PC-3 (cell line): ENCODE results near the gene MED22.

Experiments used
- EZH2 ChIP-seq: fragments of 300-600 bp; sonication (generic); IDR thresholded peaks from one replicate; pipeline ENCODE4 v1.6.1; 2017; ENCODE audit warnings: antibody characterized with exemption, mild to moderate bottlenecking, low read length; ENCODE audit not compliant: unreplicated experiment
- EZH2phosphoT487 ChIP-seq: fragments of 300-600 bp; sonication (generic); IDR thresholded peaks from 2 replicates; pipeline ENCODE4 v1.6.1; 2018; ENCODE audit warnings: mild to moderate bottlenecking, antibody characterized with exemption, low read length, borderline replicate concordance
- TF ChIP-seq, protein P1 (sequence below): fragments of 300-600 bp; sonication (generic); conservative IDR thresholded peaks from 2 replicates; pipeline ENCODE4 v1.5.1; 2017; ENCODE audit warnings: antibody characterized with exemption, low read depth, mild to moderate bottlenecking, low read length

DNA sequence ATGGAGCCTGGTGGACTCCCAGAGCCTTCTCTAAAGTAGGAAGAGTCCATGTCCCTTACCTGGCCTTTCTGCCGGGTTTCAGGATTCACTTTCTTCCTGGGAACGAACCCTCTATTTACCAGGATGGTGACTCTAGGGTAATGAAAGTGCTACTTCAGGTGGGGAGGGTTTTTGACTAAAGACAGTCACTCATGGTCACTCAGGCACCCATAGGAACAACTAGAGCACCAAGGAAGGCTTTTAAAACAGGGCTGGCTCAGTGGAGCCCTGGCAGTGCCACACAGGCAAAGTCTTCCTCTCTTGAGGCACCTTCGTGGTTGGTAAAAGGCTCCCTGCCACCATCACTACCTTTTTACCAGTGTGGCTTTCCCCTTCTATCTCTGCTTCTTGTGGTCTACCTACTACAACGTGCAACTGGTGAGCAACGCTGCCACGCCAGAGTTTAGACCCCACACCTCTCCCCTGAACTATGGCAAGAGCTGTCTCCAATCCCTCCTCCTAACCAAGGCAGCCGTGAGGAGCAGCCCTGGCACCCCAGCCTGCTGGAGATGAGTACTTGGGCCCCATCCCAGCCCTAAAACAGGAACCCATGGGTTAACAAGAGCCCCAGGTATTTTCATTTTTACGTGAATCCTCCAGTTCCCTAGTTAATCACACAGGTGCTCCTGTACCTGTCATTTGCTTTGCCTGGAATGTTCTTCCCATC lies 4.9 kb upstream of the MED22 start:
- TF ChIP-seq, protein P1, sequence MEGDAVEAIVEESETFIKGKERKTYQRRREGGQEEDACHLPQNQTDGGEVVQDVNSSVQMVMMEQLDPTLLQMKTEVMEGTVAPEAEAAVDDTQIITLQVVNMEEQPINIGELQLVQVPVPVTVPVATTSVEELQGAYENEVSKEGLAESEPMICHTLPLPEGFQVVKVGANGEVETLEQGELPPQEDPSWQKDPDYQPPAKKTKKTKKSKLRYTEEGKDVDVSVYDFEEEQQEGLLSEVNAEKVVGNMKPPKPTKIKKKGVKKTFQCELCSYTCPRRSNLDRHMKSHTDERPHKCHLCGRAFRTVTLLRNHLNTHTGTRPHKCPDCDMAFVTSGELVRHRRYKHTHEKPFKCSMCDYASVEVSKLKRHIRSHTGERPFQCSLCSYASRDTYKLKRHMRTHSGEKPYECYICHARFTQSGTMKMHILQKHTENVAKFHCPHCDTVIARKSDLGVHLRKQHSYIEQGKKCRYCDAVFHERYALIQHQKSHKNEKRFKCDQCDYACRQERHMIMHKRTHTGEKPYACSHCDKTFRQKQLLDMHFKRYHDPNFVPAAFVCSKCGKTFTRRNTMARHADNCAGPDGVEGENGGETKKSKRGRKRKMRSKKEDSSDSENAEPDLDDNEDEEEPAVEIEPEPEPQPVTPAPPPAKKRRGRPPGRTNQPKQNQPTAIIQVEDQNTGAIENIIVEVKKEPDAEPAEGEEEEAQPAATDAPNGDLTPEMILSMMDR, result no peak
- TF ChIP-seq EZH2 (no peak), EZH2phosphoT487 (no peak)
